Keratinocyte (primary cell): ENCODE results near the gene TP53INP2. TPM values are rescaled to one million over a fixed set of nuclear protein-coding genes. Genes with fewer than 3 reads are reported as not detected.

ENCODE experiments used
- DNase-seq: peaks from one replicate; pipeline ENCODE4 v3.0.0-alpha.2; 2011; ENCODE audit warnings: low read depth, missing footprints, low spot score
- FAIRE-seq: peaks from 2 replicates; lab custom pipeline; 2011; peaks lifted over from hg19 to GRCh38; lab: Jason Lieb, UNC
- H2AFZ ChIP-seq: 2 replicates; pipeline ENCODE4 v1.6.0; 2012; ENCODE audit warnings: low read length, control low read depth, inconsistent platforms; ENCODE audit not compliant: control insufficient read depth
- H3K27ac ChIP-seq: 2 replicates; pipeline ENCODE4 v1.5.1; 2011; ENCODE audit warnings: low read length; ENCODE audit not compliant: control insufficient read depth, insufficient read depth
- H3K27me3 ChIP-seq: 3 replicates; pipeline ENCODE4 v1.6.0; 2011; ENCODE audit warnings: low read length; ENCODE audit not compliant: control insufficient read depth, insufficient read depth; ENCODE audit errors: extremely low read depth
- H3K36me3 ChIP-seq, 2 experiments: 2 replicates in 1 of 2; 3 replicates in 1 of 2; pipeline ENCODE4 v1.5.1; 2011; ENCODE audit warnings: low read length in 2 of 2, mild to moderate bottlenecking in 1 of 2; ENCODE audit not compliant: control insufficient read depth in 2 of 2, insufficient read depth in 2 of 2; ENCODE audit errors: extremely low read depth in 1 of 2
- H3K4me1 ChIP-seq: 3 replicates; pipeline ENCODE4 v1.5.1; 2011; ENCODE audit warnings: low read length; ENCODE audit not compliant: control insufficient read depth, insufficient read depth; ENCODE audit errors: extremely low read depth
- H3K4me2 ChIP-seq: 3 replicates; pipeline ENCODE4 v1.6.0; 2011; ENCODE audit warnings: low read depth, low read length; ENCODE audit not compliant: control insufficient read depth, insufficient read depth; ENCODE audit errors: extremely low read depth
- H3K4me3 ChIP-seq, 3 experiments: fragments of 200-600 bp in 1 of 3; sonication (generic) in 1 of 3; 2 replicates in 2 of 3; 3 replicates in 1 of 3; pipeline ENCODE4 v1.5.1; 2011 to 2016; ENCODE audit warnings: low read length in 3 of 3, mild to moderate bottlenecking in 3 of 3, control low read depth in 2 of 3, inconsistent platforms in 1 of 3, low read depth in 1 of 3, mixed read lengths in 1 of 3, mixed run types in 1 of 3, moderate library complexity in 1 of 3; ENCODE audit not compliant: control insufficient read depth in 2 of 3, insufficient read depth in 2 of 3; ENCODE audit errors: extremely low read depth in 1 of 3
- H3K79me2 ChIP-seq: 2 replicates; pipeline ENCODE4 v1.6.0; 2012; ENCODE audit warnings: low read length; ENCODE audit not compliant: control insufficient read depth, insufficient read depth
- H3K9ac ChIP-seq: 3 replicates; pipeline ENCODE4 v1.6.0; 2011; ENCODE audit warnings: low read length; ENCODE audit not compliant: control insufficient read depth, insufficient read depth; ENCODE audit errors: extremely low read depth
- H3K9me1 ChIP-seq: 3 replicates; pipeline ENCODE4 v1.6.0; 2011; ENCODE audit warnings: low read length; ENCODE audit not compliant: control insufficient read depth, insufficient read depth; ENCODE audit errors: extremely low read depth
- H3K9me3 ChIP-seq: 2 replicates; pipeline ENCODE4 v1.5.1; 2012; ENCODE audit warnings: low read depth, low read length; ENCODE audit not compliant: control insufficient read depth
- H4K20me1 ChIP-seq: 3 replicates; pipeline ENCODE4 v1.6.0; 2011; ENCODE audit warnings: low read length; ENCODE audit not compliant: control insufficient read depth, insufficient read depth; ENCODE audit errors: extremely low read depth
- CTCF ChIP-seq, 3 experiments: IDR thresholded peaks in 1 of 3; conservative IDR thresholded peaks in 1 of 3; optimal IDR thresholded peaks in 1 of 3; 2 replicates in 2 of 3; 3 replicates in 1 of 3; pipeline versions ENCODE3 to v1.5.1; 2011; ENCODE audit warnings: low read length in 3 of 3, mild to moderate bottlenecking in 3 of 3, moderate library complexity in 2 of 3, control low read depth in 1 of 3, inconsistent platforms in 1 of 3; ENCODE audit not compliant: insufficient read depth in 2 of 3; ENCODE audit errors: extremely low read depth in 1 of 3
- EZH2 ChIP-seq: IDR thresholded peaks from one replicate; pipeline ENCODE4 v1.6.1; 2012; ENCODE audit warnings: inconsistent platforms, mild to moderate bottlenecking, low read length, moderate library complexity
- dilution Hi-C: fragments of 300-500 bp; cut with MboI; formaldehyde crosslinking; loops from one replicate; pipeline ENCODE4 v1.7.0; 2020; ENCODE audit warnings: low sequenced_read_pairs; ENCODE audit not compliant: extremely low pct_ligation_motif_present
- polyA plus RNA-seq, 5 experiments: library from polyadenylated mRNA; depleted of rRNA in 3 of 5; stranded (reverse) in 3 of 5; stranded (forward) in 1 of 5; unstranded in 1 of 5; fragments of >200 nt; gene quantifications; 1 replicate in 1 of 5; 2 replicates in 3 of 5; 3 replicates in 1 of 5; pipeline versions ENCODE4 v1.2.1 to v1.2.3, GENCODE V29; 2011 to 2012; ENCODE audit warnings: missing spikeins in 2 of 5, low read depth in 1 of 5, low replicate concordance in 1 of 5

TP53INP2 gene
- polyA plus RNA-seq, 1 donor (not counting 4 experiments of a cell fraction or from before 2014, with no cell fraction given), result 1.0 TPM

DNA sequence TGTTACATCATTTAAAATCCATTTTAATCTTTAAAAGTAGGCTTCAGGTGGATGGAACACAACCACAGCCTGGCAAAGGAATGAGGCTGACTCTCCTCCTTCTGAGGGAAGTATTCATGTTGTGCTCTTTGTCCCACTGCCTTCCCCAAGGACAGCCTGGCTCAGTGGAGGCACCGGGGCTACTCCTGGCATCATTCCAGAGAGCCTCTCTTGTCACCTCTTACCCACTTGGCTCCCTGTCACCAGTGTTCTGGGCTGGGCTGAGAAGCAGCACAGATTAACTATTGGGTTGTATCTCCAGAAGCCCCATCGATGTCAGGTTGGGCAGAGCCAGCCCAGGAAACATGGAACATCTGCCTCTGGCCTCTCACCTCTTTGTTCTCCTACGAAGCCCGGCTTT is 10.7 kb upstream of the TP53INP2 start:
- Histone ChIP-seq H3K9me1 (no peaks in the 10 kb centered on the region), H3K27me3 (peaks cover 1% of the 10 kb centered on the region), H2AFZ (no peak overlapping the region), H4K20me1 (no peaks in the 10 kb centered on the region), H3K36me3 (no peaks in the 10 kb centered on the region), H3K9ac (no peak overlapping the region), H3K27ac (no peak overlapping the region), H3K4me2 (no peak overlapping the region), H3K79me2 (no peaks in the 10 kb centered on the region), H3K4me3 (no peak overlapping the region), H3K9me3 (no peaks in the 10 kb centered on the region), H3K4me1 (peaks cover 4% of the 10 kb centered on the region)
- TF ChIP-seq EZH2, result no peak
- no peak for TF ChIP-seq CTCF (optimal IDR thresholded peaks at IDR 0.05 in 1 of 3, IDR thresholded peaks at IDR 0.05 in 1 of 3, conservative IDR thresholded peaks at IDR 0.05 in 1 of 3; ENCODE audit: extremely low read depth in 1 of 3, insufficient read depth in 2 of 3, low read length in 3 of 3)
- no peak for DNase-seq
- dilution Hi-C loops, result no loop called here
- no peak for FAIRE-seq

GRCh38 chr20:34701405-34702085 is 2.6 kb upstream of the TP53INP2 start:
- Histone ChIP-seq H3K79me2 (no peaks in the 10 kb centered on the region), H3K9me3 (no peaks in the 10 kb centered on the region), H3K9me1 (no peaks in the 10 kb centered on the region), H3K36me3 (no peaks in the 10 kb centered on the region), H3K9ac (no peak overlapping the region), H2AFZ (no peak overlapping the region), H3K4me3 (no peak overlapping the region), H3K4me2 (no peak overlapping the region), H4K20me1 (no peaks in the 10 kb centered on the region), H3K27ac (no peak overlapping the region), H3K4me1 (peaks cover 22% of the 10 kb centered on the region), H3K27me3 (peaks cover 6% of the 10 kb centered on the region)
- DNase-seq (no peak), FAIRE-seq (no peak)
- TF ChIP-seq EZH2, result no peak
- TF ChIP-seq CTCF (optimal IDR thresholded peaks at IDR 0.05 in 1 of 3, IDR thresholded peaks at IDR 0.05 in 1 of 3, conservative IDR thresholded peaks at IDR 0.05 in 1 of 3; ENCODE audit: extremely low read depth in 1 of 3, insufficient read depth in 2 of 3, low read length in 3 of 3), result no peak
- dilution Hi-C loops, result no loop called here
